ENCODE results near the gene P3H2.

- TF ChIP-seq POLR2AphosphoS5 (IDR thresholded peaks at IDR 0.05; ENCODE audit: low read depth, low read length) (no peak), TAF1 (IDR thresholded peaks at IDR 0.05; ENCODE audit: borderline replicate concordance, insufficient read depth, low read length) (no peak), SIN3A (IDR thresholded peaks at IDR 0.05; ENCODE audit: borderline replicate concordance, insufficient read depth, low read length) (no peak)
- TF ChIP-seq, protein P1, sequence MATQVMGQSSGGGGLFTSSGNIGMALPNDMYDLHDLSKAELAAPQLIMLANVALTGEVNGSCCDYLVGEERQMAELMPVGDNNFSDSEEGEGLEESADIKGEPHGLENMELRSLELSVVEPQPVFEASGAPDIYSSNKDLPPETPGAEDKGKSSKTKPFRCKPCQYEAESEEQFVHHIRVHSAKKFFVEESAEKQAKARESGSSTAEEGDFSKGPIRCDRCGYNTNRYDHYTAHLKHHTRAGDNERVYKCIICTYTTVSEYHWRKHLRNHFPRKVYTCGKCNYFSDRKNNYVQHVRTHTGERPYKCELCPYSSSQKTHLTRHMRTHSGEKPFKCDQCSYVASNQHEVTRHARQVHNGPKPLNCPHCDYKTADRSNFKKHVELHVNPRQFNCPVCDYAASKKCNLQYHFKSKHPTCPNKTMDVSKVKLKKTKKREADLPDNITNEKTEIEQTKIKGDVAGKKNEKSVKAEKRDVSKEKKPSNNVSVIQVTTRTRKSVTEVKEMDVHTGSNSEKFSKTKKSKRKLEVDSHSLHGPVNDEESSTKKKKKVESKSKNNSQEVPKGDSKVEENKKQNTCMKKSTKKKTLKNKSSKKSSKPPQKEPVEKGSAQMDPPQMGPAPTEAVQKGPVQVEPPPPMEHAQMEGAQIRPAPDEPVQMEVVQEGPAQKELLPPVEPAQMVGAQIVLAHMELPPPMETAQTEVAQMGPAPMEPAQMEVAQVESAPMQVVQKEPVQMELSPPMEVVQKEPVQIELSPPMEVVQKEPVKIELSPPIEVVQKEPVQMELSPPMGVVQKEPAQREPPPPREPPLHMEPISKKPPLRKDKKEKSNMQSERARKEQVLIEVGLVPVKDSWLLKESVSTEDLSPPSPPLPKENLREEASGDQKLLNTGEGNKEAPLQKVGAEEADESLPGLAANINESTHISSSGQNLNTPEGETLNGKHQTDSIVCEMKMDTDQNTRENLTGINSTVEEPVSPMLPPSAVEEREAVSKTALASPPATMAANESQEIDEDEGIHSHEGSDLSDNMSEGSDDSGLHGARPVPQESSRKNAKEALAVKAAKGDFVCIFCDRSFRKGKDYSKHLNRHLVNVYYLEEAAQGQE (IDR thresholded peaks at IDR 0.05; ENCODE audit: insufficient read depth in 1 of 2, low read depth in 2 of 2, low read length in 2 of 2), result no peak
Observed at GRCh38 chr3:190034446-190034845, 86.3 kb downstream of the P3H2 start.

Measured in PFSK-1 (cell line).